NK-92 treated with Interleukin-12 subunit alpha and Interleukin-12 subunit beta, amount 100 ng/mL, for 24 hours (cell line): ENCODE results near the gene EPSTI1.
"Not testable (repeated sequence)": the region's sequence is repeated elsewhere in the genome, so short reads cannot be mapped to it uniquely, and the experiment has no call there.

ENCODE experiments used
- DNase-seq: peaks from one replicate; lab custom pipeline; 2025; lab: John Stamatoyannopoulos, UW

The EPSTI1 gene

DNA sequence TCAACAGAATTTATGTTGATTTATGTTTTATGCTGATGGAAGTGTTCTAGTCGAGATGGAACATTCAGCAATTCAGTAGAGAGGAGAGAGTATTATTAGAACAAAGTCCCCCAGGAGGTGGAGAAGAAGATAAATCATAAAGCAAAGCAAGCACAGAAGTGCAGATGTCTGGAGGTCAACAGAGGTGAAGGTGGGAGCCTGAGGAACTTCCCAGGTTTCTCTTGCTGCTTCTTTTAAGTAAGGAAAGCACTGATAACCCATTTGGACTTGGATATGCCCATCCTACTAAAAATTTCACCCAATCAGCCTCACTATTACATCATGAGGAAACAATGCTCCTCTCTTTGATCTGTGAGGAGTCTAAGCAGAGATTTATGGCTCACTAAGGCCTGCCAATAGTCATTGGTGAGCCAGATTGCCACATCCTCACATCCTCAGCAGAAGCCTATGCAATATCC, 98.8 kb downstream of the EPSTI1 start:
- no peak for DNase-seq

DNA sequence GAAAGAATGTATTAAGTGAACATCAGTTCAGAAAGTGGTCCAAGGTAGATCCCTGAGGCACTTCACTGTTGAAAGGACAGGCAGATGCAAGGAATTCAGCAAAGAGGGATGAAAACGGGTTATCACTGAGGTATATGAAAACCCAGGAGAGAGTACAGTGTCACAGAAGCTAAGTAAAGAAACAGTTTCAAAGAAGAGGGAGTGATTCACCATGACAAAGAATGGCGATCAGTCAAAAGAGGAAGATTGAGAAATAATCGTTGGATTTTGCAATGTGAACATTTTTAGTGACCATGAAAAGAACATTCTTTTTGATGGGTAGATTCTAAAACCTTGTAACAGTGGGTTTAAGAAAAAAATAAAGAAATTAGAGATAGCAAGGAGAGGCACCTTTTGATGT, 99.3 kb downstream of the EPSTI1 start:
- DNase-seq, result no peak

DNA sequence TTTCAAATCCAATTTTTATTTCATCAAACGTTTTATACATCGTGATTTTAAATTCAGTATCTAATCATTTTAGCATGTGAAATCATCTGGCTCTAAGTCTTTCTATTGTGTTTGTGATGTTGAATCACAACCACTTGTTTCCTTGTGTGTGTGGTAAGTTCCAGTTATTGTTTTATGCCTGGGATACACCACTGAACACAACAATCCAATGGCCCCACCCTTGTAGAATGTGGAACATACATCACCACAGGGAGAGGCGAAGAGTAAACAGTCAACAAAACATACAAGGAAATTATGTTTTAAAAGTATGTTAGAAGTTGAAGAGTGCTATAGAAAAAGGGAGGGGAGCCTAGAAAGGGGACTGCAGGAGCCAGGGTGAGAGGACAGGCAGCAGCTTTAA, 100.5 kb downstream of the EPSTI1 start:
- no peak for DNase-seq

- DNase-seq, result no peak
Measured at GRCh38 chr13:42885325-42885724, 106.7 kb downstream of the EPSTI1 start.

GRCh38 chr13:42883771-42884467, 108.1 kb downstream of the EPSTI1 start:
- no peak for DNase-seq

- DNase-seq, result no peak
Measured at GRCh38 chr13:42883142-42883541, 108.9 kb downstream of the EPSTI1 start.

GRCh38 chr13:42880056-42880605, 111.9 kb downstream of the EPSTI1 start:
- no peak for DNase-seq

DNA sequence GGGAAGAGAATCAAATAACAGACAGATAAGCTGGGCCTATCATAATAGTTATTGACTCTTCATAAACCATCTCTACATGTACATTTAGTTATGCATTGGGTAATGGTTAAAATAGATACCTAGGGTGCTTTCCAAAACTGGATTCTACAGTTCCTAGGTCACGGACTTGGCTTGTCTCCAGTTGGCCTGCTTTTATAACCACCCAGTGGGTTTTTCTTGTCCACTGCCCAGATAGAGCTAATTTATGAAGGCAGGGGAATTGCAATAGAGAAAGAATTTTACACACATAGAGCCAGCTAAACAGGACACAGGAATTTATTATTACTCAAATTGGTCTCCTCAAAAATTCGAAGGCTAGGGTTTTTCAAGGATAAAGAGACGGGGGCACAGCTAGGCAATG, 113.3 kb downstream of the EPSTI1 start:
- no peak for DNase-seq

DNA sequence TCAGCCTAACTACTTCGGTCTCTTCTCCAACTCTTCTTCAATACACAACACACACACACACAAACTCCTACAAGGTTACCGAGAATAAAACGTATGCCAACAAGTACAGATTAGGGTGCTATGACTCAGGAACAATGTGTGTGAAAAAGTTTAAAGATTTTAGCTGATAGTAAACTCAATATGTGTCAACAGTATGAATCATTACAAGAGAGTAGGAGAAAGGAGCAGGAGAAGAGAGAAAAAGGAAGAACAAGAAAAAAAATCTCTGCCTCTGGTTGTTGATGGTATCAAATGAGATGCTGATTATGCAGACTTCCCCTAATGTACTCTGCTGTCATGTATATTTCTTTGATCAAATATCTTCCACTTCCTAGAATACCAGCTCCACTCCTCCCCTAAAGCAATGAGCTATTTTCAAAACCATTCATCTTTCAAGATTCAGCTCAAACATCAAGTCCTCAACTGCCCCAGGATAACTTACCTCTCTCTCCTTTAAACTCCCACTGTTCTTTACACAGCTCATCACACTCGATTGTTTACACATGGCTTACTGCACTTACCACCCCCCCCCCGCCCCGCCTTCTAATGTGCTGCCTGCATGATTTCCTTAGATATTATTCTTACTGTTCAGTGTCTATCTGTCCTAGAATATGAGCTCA, 115.0 kb downstream of the EPSTI1 start:
- no peak for DNase-seq

- DNase-seq, result no peak
Measured at GRCh38 chr13:42876270-42876714, 115.7 kb downstream of the EPSTI1 start.

- no peak for DNase-seq
Measured at GRCh38 chr13:42875475-42876269, 116.4 kb downstream of the EPSTI1 start.

GRCh38 chr13:42874221-42874620, 117.8 kb downstream of the EPSTI1 start:
- no peak for DNase-seq

- DNase-seq, result no peak
Measured at GRCh38 chr13:42873081-42873480, 119.0 kb downstream of the EPSTI1 start.

DNA sequence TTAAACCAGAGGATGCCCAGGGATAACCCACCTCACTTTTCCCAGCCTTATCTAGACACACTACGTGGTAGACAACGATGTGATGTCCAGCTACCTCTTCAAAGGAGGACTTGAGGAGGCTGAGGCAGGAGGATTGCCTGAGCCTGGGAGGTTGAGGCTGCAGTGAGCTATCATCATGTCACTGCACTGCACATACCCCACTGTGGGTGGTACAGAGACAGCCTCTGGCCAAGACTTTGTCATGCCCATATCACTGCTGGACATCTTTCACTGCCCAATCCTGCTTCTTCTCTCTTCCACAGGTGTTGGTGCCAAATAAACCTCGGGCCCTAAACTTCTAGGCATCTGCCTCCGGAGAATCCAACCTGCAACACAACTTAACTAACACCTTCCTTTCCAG, 124.8 kb downstream of the EPSTI1 start:
- DNase-seq, result no peak

- no peak for DNase-seq
Measured at GRCh38 chr13:42865768-42866102, 126.3 kb downstream of the EPSTI1 start.

DNA sequence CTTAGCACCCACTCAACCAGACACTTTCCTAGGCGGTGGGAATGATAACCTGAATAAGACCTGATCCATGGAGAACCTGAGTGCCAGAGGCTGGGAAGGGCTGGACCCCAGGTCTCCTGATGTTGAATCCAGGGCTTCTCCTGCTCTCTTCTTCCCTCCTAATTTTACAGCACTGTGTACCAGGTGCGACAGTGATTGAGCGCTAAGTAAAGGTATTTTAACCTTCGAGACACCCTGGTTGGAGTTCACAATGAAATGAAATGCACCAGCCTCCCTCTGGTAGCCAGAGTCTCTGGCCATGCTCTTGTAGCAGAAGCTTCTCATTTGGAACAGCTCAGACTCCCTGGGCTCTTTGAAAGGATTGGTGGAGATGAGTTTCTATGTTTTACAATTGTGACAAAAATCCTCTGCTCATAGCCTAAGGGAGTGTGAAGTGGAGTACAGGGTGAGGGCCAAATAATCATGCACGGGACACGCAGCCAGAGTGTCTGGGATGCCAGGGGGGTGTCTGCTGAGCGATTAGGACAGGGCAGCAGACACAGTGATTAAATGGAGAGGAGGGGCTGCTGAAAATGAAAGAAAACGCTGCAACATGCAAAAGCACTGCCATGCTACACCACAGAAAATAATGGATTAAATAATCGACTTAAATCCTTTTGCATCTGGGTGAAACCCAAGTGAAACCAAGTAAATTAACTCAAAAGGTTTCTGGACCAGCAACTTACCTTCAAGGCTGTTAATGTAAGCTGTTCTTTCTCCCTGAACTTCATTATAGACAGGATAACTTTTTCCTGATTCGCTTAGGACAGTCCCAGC, 126.9 kb downstream of the EPSTI1 start:
- no peak for DNase-seq

- not testable (repeated sequence) for DNase-seq
Measured at GRCh38 chr13:42862370-42862769, 129.7 kb downstream of the EPSTI1 start.

DNA sequence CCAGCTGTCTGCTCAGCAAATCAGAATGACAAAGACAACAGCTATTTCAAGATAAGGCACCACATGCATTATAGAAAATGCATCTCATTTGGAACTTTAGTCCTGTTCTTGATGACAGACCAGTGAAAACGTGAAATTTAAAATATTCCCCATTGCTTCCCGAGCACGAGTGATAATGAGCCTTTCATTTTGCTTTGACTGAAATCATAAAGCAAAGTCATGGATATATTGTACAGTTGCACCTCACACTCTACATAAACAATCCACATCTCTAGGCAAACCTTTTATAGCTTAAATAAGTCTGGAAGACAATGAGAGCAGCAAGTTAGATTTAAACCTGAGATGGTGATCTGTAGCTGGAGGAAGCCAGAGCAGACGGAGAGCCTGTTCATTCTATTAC, 131.6 kb downstream of the EPSTI1 start:
- DNase-seq, result no peak

- no peak for DNase-seq
Measured at GRCh38 chr13:42859760-42860159, 132.3 kb downstream of the EPSTI1 start.

- no peak for DNase-seq
Measured at GRCh38 chr13:42855410-42855809, 136.6 kb downstream of the EPSTI1 start.

- no peak for DNase-seq
Measured at GRCh38 chr13:42852136-42852535, 139.9 kb downstream of the EPSTI1 start.

DNA sequence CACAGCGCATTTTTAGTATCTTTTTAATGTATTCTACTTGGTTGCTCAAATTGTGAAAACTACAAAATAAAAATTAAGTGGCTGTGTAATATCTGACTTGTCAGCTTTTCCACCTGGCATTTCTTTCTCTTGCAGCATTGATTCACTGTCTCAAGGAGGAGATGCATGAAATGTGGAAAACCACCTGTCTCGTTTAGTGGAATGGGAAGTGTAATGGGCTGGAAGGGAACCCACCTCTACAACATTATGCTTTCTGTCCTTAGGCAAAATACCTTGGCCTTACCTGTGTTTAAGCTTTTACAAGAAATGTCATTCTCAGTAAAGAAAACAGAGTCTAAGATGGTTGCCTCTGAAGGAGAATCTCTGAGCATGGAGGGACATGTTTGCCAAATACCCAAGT, 142.8 kb downstream of the EPSTI1 start:
- DNase-seq, result no peak
